Endothelial cell of umbilical vein (primary cell): ENCODE data around the gene GRID2. TPM values are rescaled to one million over a fixed set of nuclear protein-coding genes. Genes with fewer than 3 reads are reported as not detected.

ENCODE experiments used
- BruUV-seq: library from RNA; stranded (reverse); fragments of 400-500 nt; replicated peaks from 2 replicates; lab custom pipeline; 2021; lab: Mats Ljungman, UMichigan
- CTCF ChIA-PET: fragments of 300-600, 350-600 bp; sonication (Branson Sonifier 250); formaldehyde crosslinking; loops from one replicate; lab custom pipeline; 2021; ENCODE audit warnings: antibody characterized with exemption, inconsistent platforms; lab: Charles Lee
- POLR2A ChIA-PET: fragments of 300-600, 350-600 bp; sonication (Branson Sonifier 250); formaldehyde crosslinking; loops from one replicate; lab custom pipeline; 2021; ENCODE audit warnings: antibody characterized with exemption, inconsistent platforms; lab: Charles Lee
- DNase-seq: peaks from one replicate; pipeline ENCODE4 v3.0.0-alpha.2; 2011; ENCODE audit warnings: low read depth, low spot score
- FAIRE-seq: peaks from 2 replicates; lab custom pipeline; 2011; peaks lifted over from hg19 to GRCh38; lab: Jason Lieb, UNC
- H2AFZ ChIP-seq: 2 replicates; pipeline ENCODE4 v1.6.0; 2012; ENCODE audit warnings: low read depth, low read length, control low read depth, inconsistent platforms
- H3K27ac ChIP-seq: 2 replicates; pipeline ENCODE4 v1.5.1; 2011; ENCODE audit warnings: low read depth, mild to moderate bottlenecking, control low read depth, low read length, moderate library complexity; ENCODE audit not compliant: insufficient read depth
- H3K27me3 ChIP-seq, 2 experiments: 2 replicates each; pipeline versions ENCODE4 v1.6.0 to v1.6.1; 2011; ENCODE audit warnings: low read length in 2 of 2, mixed read lengths in 1 of 2; ENCODE audit not compliant: control insufficient read depth in 2 of 2, insufficient read depth in 2 of 2
- H3K36me3 ChIP-seq, 2 experiments: 2 replicates in 1 of 2; 3 replicates in 1 of 2; pipeline ENCODE4 v1.5.1; 2011; ENCODE audit warnings: low read length in 2 of 2, mild to moderate bottlenecking in 1 of 2, moderate library complexity in 1 of 2; ENCODE audit not compliant: control insufficient read depth in 2 of 2, insufficient read depth in 2 of 2; ENCODE audit errors: extremely low read depth in 1 of 2
- H3K4me1 ChIP-seq: 3 replicates; pipeline ENCODE4 v1.5.1; 2011; ENCODE audit warnings: mild to moderate bottlenecking, low read length; ENCODE audit not compliant: control insufficient read depth, insufficient read depth; ENCODE audit errors: extremely low read depth
- H3K4me2 ChIP-seq: 2 replicates; pipeline ENCODE4 v1.6.1; 2011; ENCODE audit warnings: low read length, control low read depth, mixed read lengths; ENCODE audit not compliant: insufficient read depth
- H3K4me3 ChIP-seq, 3 experiments: fragments of 200-600 bp in 1 of 3; sonication (generic), shearing (Covaris generic) in 1 of 3; replicated peaks in 1 of 3; 2 replicates each; pipeline ENCODE4 v1.5.1; 2011 to 2016; ENCODE audit warnings: control low read depth in 3 of 3, low read length in 3 of 3, mild to moderate bottlenecking in 2 of 3, inconsistent platforms in 1 of 3, low read depth in 1 of 3, moderate library complexity in 1 of 3; ENCODE audit not compliant: insufficient read depth in 1 of 3
- H3K79me2 ChIP-seq: 2 replicates; pipeline ENCODE4 v1.6.0; 2012; ENCODE audit warnings: low read length, inconsistent platforms; ENCODE audit not compliant: control insufficient read depth, insufficient read depth
- H3K9ac ChIP-seq: replicated peaks from 2 replicates; pipeline ENCODE3; 2011; ENCODE audit warnings: low read length, control low read depth; ENCODE audit not compliant: insufficient read depth; ENCODE audit errors: extremely low read depth
- H3K9me1 ChIP-seq: replicated peaks from 3 replicates; pipeline ENCODE4 v1.6.0; 2011; ENCODE audit warnings: mild to moderate bottlenecking, low read length; ENCODE audit not compliant: control insufficient read depth, insufficient read depth; ENCODE audit errors: extremely low read depth
- H3K9me3 ChIP-seq: replicated peaks from 2 replicates; pipeline ENCODE4 v1.5.1; 2012; ENCODE audit warnings: low read length, inconsistent platforms; ENCODE audit not compliant: control insufficient read depth, insufficient read depth
- H4K20me1 ChIP-seq: replicated peaks from 2 replicates; pipeline ENCODE3; 2011; ENCODE audit warnings: mild to moderate bottlenecking, low read length; ENCODE audit not compliant: control insufficient read depth, insufficient read depth; ENCODE audit errors: extremely low read depth
- CTCF ChIP-seq, 2 donors: IDR thresholded peaks; 1 replicate in 1 of 2; 2 replicates in 1 of 2; pipeline ENCODE4 v1.5.1; 2011; ENCODE audit warnings: low read length in 2 of 2, mild to moderate bottlenecking in 2 of 2, moderate library complexity in 2 of 2, control low read depth in 1 of 2, inconsistent platforms in 1 of 2, low read depth in 1 of 2; ENCODE audit not compliant: insufficient read depth in 1 of 2; ENCODE audit errors: extremely low read depth in 1 of 2
- EZH2 ChIP-seq: IDR thresholded peaks from 2 replicates; pipeline ENCODE4 v1.6.1; 2012; ENCODE audit warnings: borderline replicate concordance, low read depth, mild to moderate bottlenecking, moderate library complexity, low read length, inconsistent platforms; ENCODE audit not compliant: severe bottlenecking
- FOS ChIP-seq: IDR thresholded peaks from 2 replicates; pipeline ENCODE4 v1.6.1; 2011; ENCODE audit warnings: mild to moderate bottlenecking, low read length, moderate library complexity, borderline replicate concordance; ENCODE audit not compliant: insufficient read depth
- GATA2 ChIP-seq: IDR thresholded peaks from 2 replicates; pipeline ENCODE4 v1.7.0; 2011; ENCODE audit warnings: low read depth, mild to moderate bottlenecking, moderate library complexity, mixed read lengths, low read length; ENCODE audit not compliant: insufficient read length, insufficient read depth
- JUN ChIP-seq: IDR thresholded peaks from 2 replicates; pipeline ENCODE4 v1.6.1; 2011; ENCODE audit warnings: borderline replicate concordance, low read depth; ENCODE audit not compliant: insufficient read length, insufficient read depth
- MAX ChIP-seq: IDR thresholded peaks from 2 replicates; pipeline ENCODE4 v1.6.1; 2011; ENCODE audit not compliant: insufficient read depth, insufficient read length
- MYC ChIP-seq: IDR thresholded peaks from one replicate; pipeline ENCODE4 v1.6.1; 2011; ENCODE audit warnings: mild to moderate bottlenecking, low read depth, low read length
- POLR2A ChIP-seq: IDR thresholded peaks from 2 replicates; pipeline ENCODE4 v1.6.1; 2012; ENCODE audit warnings: low read depth, mild to moderate bottlenecking, control low read depth, low read length
- POLR2AphosphoS5 ChIP-seq: IDR thresholded peaks from 2 replicates; pipeline ENCODE4 v1.6.1; 2012; ENCODE audit warnings: low read depth, mild to moderate bottlenecking, control low read depth, low read length, moderate library complexity; ENCODE audit not compliant: insufficient read depth
- dilution Hi-C: fragments of 300-500 bp; cut with MboI; formaldehyde crosslinking; loops from one replicate; pipeline ENCODE4 v1.15.0; 2019; ENCODE audit warnings: low sequenced_read_pairs; ENCODE audit not compliant: extremely low pct_ligation_motif_present
- intact Hi-C: fragments of 100-400 bp; cut with micrococcal nuclease; formaldehyde crosslinking; loops from one replicate; pipeline ENCODE4 v1.10.0; 2022
- polyA plus RNA-seq, 4 experiments: library from polyadenylated mRNA; depleted of rRNA in 3 of 4; stranded (reverse) in 3 of 4; unstranded in 1 of 4; fragments of >200 nt; gene quantifications; 2 replicates each; pipeline versions ENCODE4 v1.2.1 to v1.2.3, GENCODE V29; 2011 to 2012; ENCODE audit warnings: missing spikeins in 1 of 4
- total RNA-seq: library from RNA; stranded (reverse); gene quantifications from 2 replicates; pipeline ENCODE4 v1.2.3, GENCODE V29; 2021

The GRID2 gene
- total and polyA plus RNA-seq, 2 donors (not counting 3 experiments of a cell fraction or from before 2014, with no cell fraction given) = not detected

DNA sequence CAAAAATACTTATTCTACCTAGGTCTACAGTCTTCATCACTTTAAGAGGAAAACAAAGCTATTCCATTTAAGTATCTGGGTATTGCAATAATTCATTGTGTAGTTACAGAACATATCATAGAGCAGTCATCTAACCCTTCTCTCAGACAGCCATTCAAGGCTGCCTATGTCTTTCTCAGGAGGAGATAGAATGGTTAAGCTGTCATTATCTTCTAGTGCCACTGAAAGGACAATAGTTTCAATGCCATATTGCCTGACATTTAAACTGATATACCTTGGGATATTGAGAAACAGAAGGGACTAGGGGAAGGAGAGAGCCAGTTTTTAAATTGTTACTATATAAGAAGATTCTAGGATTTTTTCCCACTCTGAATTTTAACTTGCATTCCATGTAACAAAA is 527.0 kb downstream of the GRID2 start:
- DNase-seq (no peak), FAIRE-seq (no peak)
- TF ChIP-seq MAX (no peak), EZH2 (no peak), JUN (no peak), POLR2A (no peak), GATA2 (no peak), FOS (no peak), MYC (no peak), POLR2AphosphoS5 (no peak), CTCF (IDR thresholded peaks at IDR 0.05; ENCODE audit: extremely low read depth in 1 of 2, insufficient read depth in 1 of 2, low read depth in 1 of 2, low read length in 2 of 2) (no peak)
- Histone ChIP-seq H4K20me1 (no peaks in the 10 kb centered on the region), H3K36me3 (no peaks in the 10 kb centered on the region), H3K4me1 (no peaks in the 10 kb centered on the region), H3K9me1 (no peaks in the 10 kb centered on the region), H3K9ac (no peak overlapping the region), H2AFZ (no peak overlapping the region), H3K4me3 (no peak overlapping the region), H3K9me3 (no peaks in the 10 kb centered on the region), H3K4me2 (no peak overlapping the region), H3K27me3 (no peaks in the 10 kb centered on the region), H3K27ac (no peak overlapping the region), H3K79me2 (no peaks in the 10 kb centered on the region)
- POLR2A ChIA-PET = no interaction called here
- dilution Hi-C loops (no loop called here), intact Hi-C loops (no loop called here)
- no TSS peak for BruUV-seq
- CTCF ChIA-PET = no interaction called here
